HEK293 (cell line): ENCODE measurements around the gene NOA1.
A peak's percentile ranks its signal among the peaks of the same experiment; 100 is the strongest.

ENCODE experiments used
- HOXC10 ChIP-seq: sonication (generic); formaldehyde crosslinking; IDR thresholded peaks from 2 replicates; pipeline ENCODE4 v1.8.1; 2023; ENCODE audit warnings: mild to moderate bottlenecking, missing genetic modification reagents
- REST ChIP-seq: fragments of 450-650 bp; formaldehyde crosslinking; IDR thresholded peaks from 2 replicates; pipeline ENCODE4 v1.5.1; 2016; ENCODE audit warnings: missing biosample characterization, missing genetic modification characterization
- TCF7L2 ChIP-seq: IDR thresholded peaks from 2 replicates; pipeline ENCODE4 v1.6.1; 2011; ENCODE audit warnings: low read depth, mild to moderate bottlenecking, inconsistent platforms, low read length, moderate library complexity, borderline replicate concordance
- TRIM28 ChIP-seq: IDR thresholded peaks from 2 replicates; pipeline ENCODE4 v1.6.1; 2011; ENCODE audit warnings: low read length, control low read depth, borderline replicate concordance
- YY1 ChIP-seq: fragments of 450-650 bp; formaldehyde crosslinking; IDR thresholded peaks from 2 replicates; pipeline ENCODE4 v1.5.1; 2018; ENCODE audit warnings: missing biosample characterization, missing genetic modification characterization
- ZBTB21 ChIP-seq: fragments of 450-650 bp; formaldehyde crosslinking; IDR thresholded peaks from 2 replicates; pipeline ENCODE4 v1.5.1; 2017; ENCODE audit warnings: missing biosample characterization, missing genetic modification characterization
- ZNF311 ChIP-seq: fragments of 450-650 bp; formaldehyde crosslinking; IDR thresholded peaks from 2 replicates; pipeline ENCODE4 v1.5.1; 2017; ENCODE audit warnings: missing biosample characterization, missing genetic modification characterization, borderline replicate concordance
- ZNF324 ChIP-seq: fragments of 450-650 bp; formaldehyde crosslinking; IDR thresholded peaks from 2 replicates; pipeline ENCODE4 v1.5.1; 2016; ENCODE audit warnings: missing biosample characterization, missing genetic modification characterization
- ZNF335 ChIP-seq: fragments of 450-650 bp; formaldehyde crosslinking; conservative IDR thresholded peaks from 2 replicates; pipeline ENCODE4 v1.5.1; 2016; ENCODE audit warnings: missing biosample characterization, missing genetic modification characterization
- ZNF423 ChIP-seq: fragments of 450-650 bp; formaldehyde crosslinking; IDR thresholded peaks from 2 replicates; pipeline ENCODE4 v1.5.1; 2016; ENCODE audit warnings: missing biosample characterization, missing genetic modification characterization
- ZNF521 ChIP-seq: fragments of 450-650 bp; formaldehyde crosslinking; IDR thresholded peaks from 2 replicates; pipeline ENCODE4 v1.5.1; 2017; ENCODE audit warnings: missing biosample characterization, mild to moderate bottlenecking, missing genetic modification characterization
- ZNF585B ChIP-seq: fragments of 450-650 bp; formaldehyde crosslinking; IDR thresholded peaks from 2 replicates; pipeline ENCODE4 v1.5.1; 2016; ENCODE audit warnings: missing biosample characterization, missing genetic modification characterization
- ZNF785 ChIP-seq: fragments of 450-650 bp; formaldehyde crosslinking; IDR thresholded peaks from 2 replicates; pipeline ENCODE4 v1.5.1; 2016; ENCODE audit warnings: missing biosample characterization, missing genetic modification characterization
- TF ChIP-seq, protein P1 (sequence below): fragments of 450-650 bp; formaldehyde crosslinking; IDR thresholded peaks from 2 replicates; pipeline ENCODE4 v1.5.1; 2016; ENCODE audit warnings: missing biosample characterization, missing genetic modification characterization

- TF ChIP-seq, protein P1, sequence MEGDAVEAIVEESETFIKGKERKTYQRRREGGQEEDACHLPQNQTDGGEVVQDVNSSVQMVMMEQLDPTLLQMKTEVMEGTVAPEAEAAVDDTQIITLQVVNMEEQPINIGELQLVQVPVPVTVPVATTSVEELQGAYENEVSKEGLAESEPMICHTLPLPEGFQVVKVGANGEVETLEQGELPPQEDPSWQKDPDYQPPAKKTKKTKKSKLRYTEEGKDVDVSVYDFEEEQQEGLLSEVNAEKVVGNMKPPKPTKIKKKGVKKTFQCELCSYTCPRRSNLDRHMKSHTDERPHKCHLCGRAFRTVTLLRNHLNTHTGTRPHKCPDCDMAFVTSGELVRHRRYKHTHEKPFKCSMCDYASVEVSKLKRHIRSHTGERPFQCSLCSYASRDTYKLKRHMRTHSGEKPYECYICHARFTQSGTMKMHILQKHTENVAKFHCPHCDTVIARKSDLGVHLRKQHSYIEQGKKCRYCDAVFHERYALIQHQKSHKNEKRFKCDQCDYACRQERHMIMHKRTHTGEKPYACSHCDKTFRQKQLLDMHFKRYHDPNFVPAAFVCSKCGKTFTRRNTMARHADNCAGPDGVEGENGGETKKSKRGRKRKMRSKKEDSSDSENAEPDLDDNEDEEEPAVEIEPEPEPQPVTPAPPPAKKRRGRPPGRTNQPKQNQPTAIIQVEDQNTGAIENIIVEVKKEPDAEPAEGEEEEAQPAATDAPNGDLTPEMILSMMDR (tag by site-specific recombination): no peak
- no peak for TF ChIP-seq TCF7L2
- TF ChIP-seq ZBTB21: no peak
- TF ChIP-seq ZNF521 (tag by site-specific recombination): no peak
- no peak for TF ChIP-seq ZNF311 (tag by site-specific recombination)
- TF ChIP-seq REST: 0 out of 2 replicates have a peak, but pooled peaks have one; percentile 8
- no peak for TF ChIP-seq YY1
- no peak; the same call in 1 of the 2 replicates for TF ChIP-seq ZNF324 (tag by site-specific recombination)
- no peak for TF ChIP-seq TRIM28
- no peak for TF ChIP-seq HOXC10
- TF ChIP-seq ZNF785 (tag by site-specific recombination): no peak
- TF ChIP-seq ZNF585B (tag by site-specific recombination): no peak
- TF ChIP-seq ZNF335 (tag by site-specific recombination): peak; percentile 92
- no peak for TF ChIP-seq ZNF423 (tag by site-specific recombination)
These were observed at the start of gene NOA1 for GRCh38 chr4:56977321-56978012.
